CD4-positive, alpha-beta T cell treated with Interleukin-4 for 1 hour (primary cell): Measurements from ENCODE around the gene TOPBP1.
"Not testable (repeated sequence)": the region's sequence is repeated elsewhere in the genome, so short reads cannot be mapped to it uniquely, and the experiment has no call there.

Experiments used
- DNase-seq, 2 donors: peaks; one replicate each; pipeline ENCODE4 v3.0.0-alpha.2; 2020 to 2022

TOPBP1 gene

GRCh38 chr3:133568294-133569014 is 93.3 kb downstream of the TOPBP1 start:
- DNase-seq = no peak

DNA sequence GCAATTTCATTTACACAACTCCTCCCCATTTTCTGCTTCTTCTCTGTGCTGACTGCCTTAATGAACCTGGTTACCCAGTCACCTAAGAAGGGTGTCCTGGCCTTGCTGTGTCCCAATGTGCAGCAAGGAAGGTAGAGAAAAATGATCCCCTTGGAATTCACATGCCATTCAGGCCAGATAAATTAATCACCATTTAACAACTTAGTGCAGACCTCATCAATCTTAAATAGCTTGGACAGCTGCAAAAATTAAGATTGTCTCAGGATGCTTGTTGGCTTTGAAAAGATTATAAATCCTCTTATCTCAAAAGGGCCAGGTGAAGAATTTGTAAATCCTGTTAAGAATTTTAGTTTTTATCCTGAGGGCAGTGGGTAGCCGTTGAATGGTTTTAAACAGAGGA is 97.9 kb downstream of the TOPBP1 start:
- DNase-seq = no peak

- DNase-seq = no peak
These were observed 98.6 kb downstream of the TOPBP1 start for GRCh38 chr3:133563186-133563591.

DNA sequence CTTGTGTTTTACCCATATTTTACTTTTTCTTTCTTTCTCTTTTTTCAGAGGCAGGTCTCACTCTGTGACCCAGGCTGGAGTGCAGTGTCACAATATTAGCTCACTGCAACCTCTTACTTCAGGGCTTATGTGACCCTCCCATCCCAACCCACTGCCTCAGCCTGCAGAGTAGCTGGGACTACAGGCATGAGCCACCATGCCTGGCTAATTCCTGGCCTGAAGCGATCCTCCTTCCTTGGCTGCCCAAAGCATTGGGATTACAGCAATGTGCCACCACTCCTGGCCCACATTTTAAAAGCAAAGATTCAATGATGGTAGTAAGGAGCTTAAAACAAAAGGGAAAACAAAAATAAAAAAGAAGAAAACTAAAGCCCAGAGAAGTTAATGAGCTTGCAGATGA is 99.4 kb downstream of the TOPBP1 start:
- no peak for DNase-seq

DNA sequence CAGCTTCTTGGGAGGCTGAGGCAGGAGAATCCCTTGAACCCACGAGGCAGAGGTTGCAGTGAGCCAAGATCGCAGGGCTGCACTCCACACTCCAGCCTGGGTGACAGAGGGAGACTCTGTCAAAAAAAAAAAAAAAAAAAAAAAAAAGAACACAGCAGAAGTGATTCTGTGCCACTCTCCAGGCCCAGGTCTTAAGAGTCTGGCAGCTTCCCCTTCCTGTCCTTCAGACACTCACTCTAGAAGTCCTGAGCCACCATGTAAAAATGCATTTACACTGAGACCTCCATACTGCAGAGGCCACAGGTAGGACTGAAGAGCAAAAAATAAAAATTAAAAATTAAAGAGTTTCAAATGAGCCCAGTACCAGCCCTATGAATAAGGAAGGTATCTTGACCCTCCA is 100.1 kb downstream of the TOPBP1 start:
- DNase-seq = no peak

GRCh38 chr3:133551589-133551988 is 110.2 kb downstream of the TOPBP1 start:
- DNase-seq = not testable (repeated sequence)
